Suprapubic skin (tissue), 4 donors: ENCODE data around the gene HEBP1.

Experiments
- CTCF ChIP-seq, 2 donors: fragments of 200-600 bp in 1 of 2; fragments of 450-650 bp in 1 of 2; sonication (generic) in 1 of 2; IDR thresholded peaks; one replicate each; pipeline ENCODE4 v1.5.1; 2016 to 2019; ENCODE audit warnings: antibody characterized with exemption in 2 of 2, mild to moderate bottlenecking in 1 of 2, moderate library complexity in 1 of 2
- EP300 ChIP-seq: sonication (generic); formaldehyde crosslinking; IDR thresholded peaks from one replicate; pipeline ENCODE4 v1.6.1; 2017; ENCODE audit warnings: antibody characterized with exemption
- POLR2A ChIP-seq, 2 donors: fragments of 450-650 bp; IDR thresholded peaks; one replicate each; pipeline ENCODE4 v1.6.1; 2017; ENCODE audit warnings: antibody characterized with exemption in 2 of 2, mild to moderate bottlenecking in 2 of 2, moderate library complexity in 2 of 2
- POLR2AphosphoS5 ChIP-seq, 3 donors: sonication (generic); formaldehyde crosslinking; IDR thresholded peaks; one replicate each; pipeline ENCODE4 v1.6.1; 2017; ENCODE audit warnings: antibody characterized with exemption in 3 of 3

GRCh38 chr12:12960639-12961209 lies 39.3 kb downstream of the HEBP1 start:
- TF ChIP-seq CTCF (IDR thresholded peaks at IDR 0.05): no peak
- TF ChIP-seq POLR2AphosphoS5 (IDR thresholded peaks at IDR 0.05): no peak
- TF ChIP-seq POLR2A (IDR thresholded peaks at IDR 0.05): no peak
- no peak for TF ChIP-seq EP300
